IPS-15b (cell line): Measurements from ENCODE around the gene STRN4.

ENCODE experiments used
- H3K27me3 ChIP-seq: one replicate; pipeline ENCODE4 v1.6.1; 2013; ENCODE audit warnings: low read length; ENCODE audit not compliant: control insufficient read depth, insufficient read depth
- H3K36me3 ChIP-seq: one replicate; pipeline ENCODE4 v1.6.1; 2013; ENCODE audit warnings: low read length; ENCODE audit not compliant: control insufficient read depth, insufficient read depth
- H3K4me1 ChIP-seq: one replicate; pipeline ENCODE4 v1.6.1; 2013; ENCODE audit warnings: mild to moderate bottlenecking, low read length; ENCODE audit not compliant: control insufficient read depth, insufficient read depth
- H3K4me3 ChIP-seq: one replicate; pipeline ENCODE4 v1.5.1; 2013; ENCODE audit warnings: low read depth, low read length
- H3K9ac ChIP-seq: one replicate; pipeline ENCODE4 v1.6.1; 2013; ENCODE audit warnings: low read depth, mild to moderate bottlenecking, low read length
- H3K9me3 ChIP-seq: one replicate; pipeline ENCODE4 v1.6.1; 2013; ENCODE audit warnings: mild to moderate bottlenecking, low read length; ENCODE audit not compliant: control insufficient read depth, insufficient read depth

The STRN4 gene

GRCh38 chr19:46726971-46727501, 19.2 kb downstream of the STRN4 start:
- Histone ChIP-seq H3K9ac (peak overlapping the region; percentile 24), H3K36me3 (peaks cover 86% of the 10 kb centered on the region)

GRCh38 chr19:46726551-46726950, 19.7 kb downstream of the STRN4 start:
- no peak overlapping the region for H3K4me3 ChIP-seq
- H3K36me3 ChIP-seq, result peaks cover 90% of the 10 kb centered on the region
- no peaks in the 10 kb centered on the region for H3K4me1 ChIP-seq
- H3K9me3 ChIP-seq, result no peaks in the 10 kb centered on the region
- no peaks in the 10 kb centered on the region for H3K27me3 ChIP-seq
- peak overlapping the region; percentile 24 for H3K9ac ChIP-seq

More at GRCh38 chr19:46726971-46727501, 19.2 kb downstream of the STRN4 start:
- no peak overlapping the region for H3K4me3 ChIP-seq
- no peaks in the 10 kb centered on the region for H3K9me3 ChIP-seq
- no peaks in the 10 kb centered on the region for H3K27me3 ChIP-seq
- H3K4me1 ChIP-seq, result no peaks in the 10 kb centered on the region

DNA sequence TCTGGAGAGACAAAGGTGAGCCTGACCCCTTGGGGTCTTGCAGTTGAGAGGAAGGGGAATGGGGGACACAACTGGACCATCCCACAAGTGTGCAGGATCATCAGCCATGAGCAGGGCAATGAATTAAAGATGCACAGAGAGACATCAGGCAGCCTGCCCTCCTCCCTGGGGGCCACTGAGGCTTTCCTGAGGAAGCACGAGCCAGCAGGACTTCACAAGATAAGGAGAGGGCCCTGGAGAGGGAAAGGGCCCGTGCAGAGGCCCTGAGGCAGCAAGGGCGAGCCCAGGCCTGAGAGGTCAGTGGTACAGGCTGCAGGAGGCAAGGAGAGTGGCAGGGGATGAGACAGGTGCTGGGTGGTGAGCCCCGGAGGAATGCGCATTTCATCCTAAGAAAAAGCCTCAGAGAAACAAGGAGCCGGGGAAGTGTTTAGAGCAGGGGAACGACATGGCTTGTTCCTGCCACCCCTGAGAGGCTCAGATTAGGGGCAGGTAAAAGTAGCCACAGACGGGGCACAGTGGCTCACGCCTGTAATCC, 20.3 kb downstream of the STRN4 start:
- peaks cover 92% of the 10 kb centered on the region for H3K36me3 ChIP-seq
- H3K27me3 ChIP-seq, result no peaks in the 10 kb centered on the region
- H3K4me3 ChIP-seq, result no peak overlapping the region
- no peak overlapping the region for H3K9ac ChIP-seq
- no peaks in the 10 kb centered on the region for H3K9me3 ChIP-seq
- no peaks in the 10 kb centered on the region for H3K4me1 ChIP-seq

DNA sequence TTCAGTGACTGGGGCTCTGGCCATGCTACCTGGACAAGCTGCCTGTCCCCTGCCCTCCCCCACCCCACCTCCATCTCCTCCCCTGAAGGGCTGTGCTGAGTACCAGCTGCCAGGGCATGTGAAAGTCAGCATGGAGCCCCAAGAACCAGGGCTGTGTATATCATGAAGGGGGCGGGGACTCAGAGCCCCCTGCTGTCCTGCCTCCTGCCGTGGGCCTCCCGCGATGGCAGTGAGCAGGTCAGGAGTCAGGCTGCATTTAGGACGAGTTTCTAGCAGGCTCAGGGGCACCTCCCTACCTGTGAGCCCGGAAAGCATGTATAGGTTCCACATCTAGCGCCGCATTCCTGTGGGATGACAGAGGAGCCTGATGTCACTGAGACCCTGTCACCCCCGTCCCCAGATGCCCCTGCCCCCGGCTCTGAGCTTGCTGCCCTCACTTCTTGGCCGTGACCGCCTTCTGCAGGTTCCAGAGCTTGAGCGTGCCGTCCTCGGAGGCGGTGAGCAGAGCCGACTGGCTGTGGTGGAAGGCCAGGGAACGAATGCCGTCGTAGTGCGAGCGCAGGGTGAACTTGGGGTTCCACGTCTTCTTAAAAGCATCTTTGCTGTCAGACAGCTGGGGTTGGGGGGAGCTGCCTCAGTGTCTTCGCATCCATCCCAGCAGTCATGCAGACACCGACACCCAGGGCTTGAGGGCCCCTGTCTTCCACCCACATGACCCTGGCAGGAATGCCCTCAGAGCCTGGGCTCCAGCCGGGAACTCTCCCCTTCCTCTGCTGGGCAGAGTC, 21.0 kb downstream of the STRN4 start:
- H3K4me1 ChIP-seq, result no peaks in the 10 kb centered on the region
- H3K9ac ChIP-seq, result no peak overlapping the region
- H3K4me3 ChIP-seq, result no peak overlapping the region
- peaks cover 92% of the 10 kb centered on the region for H3K36me3 ChIP-seq
- H3K27me3 ChIP-seq, result no peaks in the 10 kb centered on the region
- H3K9me3 ChIP-seq, result no peaks in the 10 kb centered on the region

GRCh38 chr19:46724468-46724867, 21.8 kb downstream of the STRN4 start:
- Histone ChIP-seq H3K9me3 (no peaks in the 10 kb centered on the region), H3K36me3 (peaks cover 92% of the 10 kb centered on the region), H3K9ac (no peak overlapping the region), H3K4me1 (no peaks in the 10 kb centered on the region), H3K4me3 (no peak overlapping the region), H3K27me3 (no peaks in the 10 kb centered on the region)

GRCh38 chr19:46723471-46723870, 22.8 kb downstream of the STRN4 start:
- H3K9ac ChIP-seq, result no peak overlapping the region
- H3K4me1 ChIP-seq, result no peaks in the 10 kb centered on the region
- H3K9me3 ChIP-seq, result no peaks in the 10 kb centered on the region
- no peaks in the 10 kb centered on the region for H3K27me3 ChIP-seq
- H3K4me3 ChIP-seq, result no peak overlapping the region
- peaks cover 84% of the 10 kb centered on the region for H3K36me3 ChIP-seq

- no peaks in the 10 kb centered on the region for H3K4me1 ChIP-seq
- no peaks in the 10 kb centered on the region for H3K27me3 ChIP-seq
- no peaks in the 10 kb centered on the region for H3K9me3 ChIP-seq
- H3K36me3 ChIP-seq, result peaks cover 80% of the 10 kb centered on the region
- H3K4me3 ChIP-seq, result no peak overlapping the region
- H3K9ac ChIP-seq, result no peak overlapping the region
Measured at GRCh38 chr19:46723023-46723461, 23.2 kb downstream of the STRN4 start.

DNA sequence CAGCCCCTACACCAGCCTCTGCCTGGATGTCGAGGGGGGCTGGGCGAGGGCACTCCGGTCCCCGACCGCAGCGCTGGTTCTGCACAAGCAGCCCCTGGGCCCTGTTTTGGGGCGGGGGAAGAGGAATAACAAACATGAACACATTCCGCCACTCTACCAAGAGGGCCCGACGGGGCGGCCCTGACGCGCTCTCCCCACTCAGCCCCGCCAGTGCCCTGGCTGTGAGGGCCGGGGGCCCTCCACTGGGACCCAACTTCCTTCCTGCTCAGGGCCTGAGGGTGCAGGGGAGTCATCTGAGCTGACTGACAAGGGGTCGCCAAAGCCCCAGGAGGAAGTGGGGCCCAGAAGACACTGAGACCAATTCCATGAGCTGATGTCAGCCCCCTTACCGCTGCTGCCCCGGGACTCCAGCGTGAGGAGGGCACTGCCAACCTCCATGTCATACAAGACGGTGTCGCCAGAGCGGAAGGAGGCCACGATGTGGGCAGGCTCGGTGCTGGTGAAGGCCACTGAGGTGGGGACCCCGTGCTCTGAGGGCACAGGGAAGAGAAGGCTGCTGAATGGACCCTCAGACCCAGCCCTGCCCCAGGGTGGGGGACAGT, 23.7 kb downstream of the STRN4 start:
- Histone ChIP-seq H3K9me3 (no peaks in the 10 kb centered on the region), H3K9ac (no peak overlapping the region), H3K27me3 (no peaks in the 10 kb centered on the region), H3K4me3 (no peak overlapping the region), H3K36me3 (peaks cover 75% of the 10 kb centered on the region), H3K4me1 (no peaks in the 10 kb centered on the region)

GRCh38 chr19:46722004-46722380, 24.3 kb downstream of the STRN4 start:
- H3K9ac ChIP-seq, result no peak overlapping the region

GRCh38 chr19:46721269-46722003, 24.8 kb downstream of the STRN4 start:
- Histone ChIP-seq H3K9ac (no peak overlapping the region), H3K36me3 (peaks cover 64% of the 10 kb centered on the region), H3K4me3 (no peak overlapping the region)

More at GRCh38 chr19:46722004-46722380, 24.3 kb downstream of the STRN4 start:
- H3K27me3 ChIP-seq, result no peaks in the 10 kb centered on the region
- no peaks in the 10 kb centered on the region for H3K9me3 ChIP-seq
- no peaks in the 10 kb centered on the region for H3K4me1 ChIP-seq
- no peak overlapping the region for H3K4me3 ChIP-seq
- H3K36me3 ChIP-seq, result peaks cover 70% of the 10 kb centered on the region

GRCh38 chr19:46720503-46721239, 25.6 kb downstream of the STRN4 start:
- Histone ChIP-seq H3K9ac (no peak overlapping the region), H3K4me1 (no peaks in the 10 kb centered on the region), H3K4me3 (no peak overlapping the region), H3K36me3 (peaks cover 60% of the 10 kb centered on the region), H3K27me3 (no peaks in the 10 kb centered on the region), H3K9me3 (no peaks in the 10 kb centered on the region)

More at GRCh38 chr19:46721269-46722003, 24.8 kb downstream of the STRN4 start:
- H3K9me3 ChIP-seq, result no peaks in the 10 kb centered on the region
- no peaks in the 10 kb centered on the region for H3K4me1 ChIP-seq
- H3K27me3 ChIP-seq, result no peaks in the 10 kb centered on the region
